Stimulated activated naive CD8-positive, alpha-beta T cell treated with anti-CD3 and anti-CD28 coated beads, Interleukin-15, Interleukin-2, amounts not matched to agents 100 ng/mL and 50 ng/mL, for 24 hours (primary cell): ENCODE measurements around the gene LY6G6C.
A peak's percentile ranks its signal among the peaks of the same experiment; 100 is the strongest.

Experiments
- H3K27ac Mint-ChIP-seq: one replicate; pipeline ENCODE4 v1.8.0; 2021; ENCODE audit warnings: mild to moderate bottlenecking, mixed read lengths
- H3K27me3 Mint-ChIP-seq: one replicate; pipeline ENCODE4 v1.8.0; 2021; ENCODE audit warnings: mixed read lengths
- H3K36me3 Mint-ChIP-seq: one replicate; pipeline ENCODE4 v1.8.0; 2021; ENCODE audit warnings: low read depth, mixed read lengths
- H3K4me1 Mint-ChIP-seq: one replicate; pipeline ENCODE4 v1.8.0; 2021; ENCODE audit warnings: low read depth, mixed read lengths
- H3K4me3 Mint-ChIP-seq: one replicate; pipeline ENCODE4 v1.8.0; 2021; ENCODE audit warnings: mild to moderate bottlenecking, mixed read lengths
- H3K9me3 Mint-ChIP-seq: one replicate; pipeline ENCODE4 v1.8.0; 2021; ENCODE audit warnings: mixed read lengths

The LY6G6C gene

GRCh38 chr6:31736021-31736767 is 14.6 kb upstream of the LY6G6C start, which contains the start of gene CLIC1:
Gene CLIC1, minus strand, starts transcription at chr6:31736530. Its CDS starts 230 bp downstream, at chr6:31736300.
- peak within 1 kb of the TSS; percentile 80 for H3K27ac Mint-ChIP-seq
- peaks cover 57% of the 10 kb centered on the region for H3K36me3 Mint-ChIP-seq
- H3K4me1 Mint-ChIP-seq, result peaks cover 66% of the 10 kb centered on the region
- H3K4me3 Mint-ChIP-seq, result peak within 1 kb of the TSS; percentile 100
- no peaks in the 10 kb centered on the region for H3K9me3 Mint-ChIP-seq
- no peaks in the 10 kb centered on the region for H3K27me3 Mint-ChIP-seq

- H3K27me3 Mint-ChIP-seq, result no peaks in the 10 kb centered on the region
- peak overlapping the region; percentile 100 for H3K4me3 Mint-ChIP-seq
- peaks cover 66% of the 10 kb centered on the region for H3K4me1 Mint-ChIP-seq
- peak overlapping the region; percentile 80 for H3K27ac Mint-ChIP-seq
- peaks cover 55% of the 10 kb centered on the region for H3K36me3 Mint-ChIP-seq
- no peaks in the 10 kb centered on the region for H3K9me3 Mint-ChIP-seq
Observed at GRCh38 chr6:31734821-31735406, 13.4 kb upstream of the LY6G6C start.

DNA sequence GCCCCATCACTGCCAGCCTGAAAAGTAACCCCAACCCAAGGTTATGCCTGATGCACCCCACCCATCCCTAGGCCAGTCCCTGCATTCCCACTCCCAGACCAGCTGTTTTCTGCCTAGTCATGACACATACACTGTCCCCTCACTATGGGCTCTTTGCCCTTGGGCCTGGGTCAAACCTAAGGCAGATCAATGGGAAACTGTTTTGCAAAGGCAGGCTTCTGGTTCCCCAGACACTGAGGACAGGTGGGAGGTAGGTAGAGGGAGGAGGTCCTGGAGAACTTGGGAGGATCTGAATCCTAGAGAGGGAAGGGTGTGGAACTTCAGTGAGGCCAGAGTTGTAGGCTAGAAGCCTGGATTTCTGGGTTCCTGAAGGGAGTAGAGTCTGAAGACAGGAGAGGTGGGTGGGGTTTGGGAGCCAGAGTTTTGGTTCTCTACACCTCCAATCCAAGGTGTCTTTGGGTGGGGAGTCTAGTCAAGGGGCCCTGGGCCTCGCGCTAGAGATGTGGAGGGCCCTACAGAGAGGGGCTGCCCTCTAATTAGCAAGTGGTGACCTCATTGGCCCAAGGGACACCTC is 12.8 kb upstream of the LY6G6C start:
- H3K27ac Mint-ChIP-seq, result peak overlapping the region; percentile 80
- H3K36me3 Mint-ChIP-seq, result peaks cover 53% of the 10 kb centered on the region
- H3K9me3 Mint-ChIP-seq, result no peaks in the 10 kb centered on the region
- peak overlapping the region; percentile 100 for H3K4me3 Mint-ChIP-seq
- H3K4me1 Mint-ChIP-seq, result peaks cover 66% of the 10 kb centered on the region
- H3K27me3 Mint-ChIP-seq, result no peaks in the 10 kb centered on the region

DNA sequence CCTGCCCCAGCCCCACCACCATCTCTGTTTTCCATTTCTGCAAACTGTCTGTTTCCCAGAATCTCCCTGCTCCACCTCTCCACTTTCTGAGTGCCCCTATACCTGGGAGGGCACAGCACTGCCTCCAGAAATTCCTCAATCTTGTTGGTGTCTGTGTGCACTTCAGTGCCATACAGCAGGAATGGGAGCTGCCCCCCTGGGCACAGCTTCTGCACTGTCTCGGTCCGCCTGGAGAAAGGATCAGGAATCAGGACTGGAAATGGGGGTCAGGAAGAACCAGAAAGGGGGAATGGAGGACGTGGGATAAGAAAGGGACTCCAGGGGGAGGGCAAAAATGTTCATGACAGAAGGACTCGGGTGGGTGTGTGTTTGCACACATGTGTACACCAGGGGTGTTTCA is 12.2 kb upstream of the LY6G6C start:
- H3K36me3 Mint-ChIP-seq, result peaks cover 53% of the 10 kb centered on the region
- H3K4me1 Mint-ChIP-seq, result peaks cover 66% of the 10 kb centered on the region
- peak overlapping the region; percentile 58 for H3K27ac Mint-ChIP-seq
- H3K9me3 Mint-ChIP-seq, result no peaks in the 10 kb centered on the region
- H3K4me3 Mint-ChIP-seq, result peak overlapping the region; percentile 100
- H3K27me3 Mint-ChIP-seq, result no peaks in the 10 kb centered on the region

GRCh38 chr6:31732029-31732428 is 10.5 kb upstream of the LY6G6C start:
- Mint-ChIP-seq H3K27me3 (no peaks in the 10 kb centered on the region), H3K27ac (peak overlapping the region; percentile 52), H3K4me3 (no peak overlapping the region), H3K9me3 (no peaks in the 10 kb centered on the region), H3K4me1 (peaks cover 64% of the 10 kb centered on the region), H3K36me3 (peaks cover 59% of the 10 kb centered on the region)

GRCh38 chr6:31730631-31731086 is 9.1 kb upstream of the LY6G6C start:
- H3K36me3 Mint-ChIP-seq, result peaks cover 64% of the 10 kb centered on the region
- H3K27ac Mint-ChIP-seq, result peak overlapping the region; percentile 32
- H3K9me3 Mint-ChIP-seq, result no peaks in the 10 kb centered on the region
- H3K4me3 Mint-ChIP-seq, result peak overlapping the region; percentile 85
- peaks cover 71% of the 10 kb centered on the region for H3K4me1 Mint-ChIP-seq
- H3K27me3 Mint-ChIP-seq, result no peaks in the 10 kb centered on the region

GRCh38 chr6:31729979-31730630 is 8.6 kb upstream of the LY6G6C start:
- Mint-ChIP-seq H3K36me3 (peaks cover 61% of the 10 kb centered on the region), H3K9me3 (no peaks in the 10 kb centered on the region), H3K4me1 (peaks cover 73% of the 10 kb centered on the region), H3K4me3 (peak overlapping the region; percentile 85), H3K27ac (peak overlapping the region; percentile 32), H3K27me3 (no peaks in the 10 kb centered on the region)

DNA sequence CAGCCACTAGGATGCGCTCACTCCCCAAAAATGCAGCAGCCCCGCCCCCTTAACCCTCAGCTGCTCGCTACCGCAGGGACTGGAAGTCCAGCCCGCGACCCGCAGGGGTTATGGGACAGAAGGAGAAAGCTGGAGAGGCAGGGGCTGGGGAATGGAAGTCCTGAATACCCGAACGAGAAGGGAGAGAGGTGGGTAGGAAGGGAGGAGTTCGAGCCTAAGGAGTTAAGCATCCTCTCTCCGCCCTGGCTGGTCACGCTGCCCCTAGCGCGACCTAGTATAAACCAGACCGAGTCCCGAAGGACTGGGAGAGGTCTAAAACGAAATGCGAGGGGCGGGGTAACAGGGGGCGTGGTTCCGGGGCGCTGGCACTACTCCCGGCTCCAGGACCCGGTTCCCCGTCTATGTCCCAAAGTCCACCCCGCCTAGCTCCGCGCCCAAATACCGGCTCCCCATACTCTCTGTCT is 8.0 kb upstream of the LY6G6C start:
- Mint-ChIP-seq H3K4me1 (peaks cover 72% of the 10 kb centered on the region), H3K4me3 (peak overlapping the region; percentile 85), H3K36me3 (peaks cover 57% of the 10 kb centered on the region)

GRCh38 chr6:31728767-31729514 is 7.4 kb upstream of the LY6G6C start, which contains the start of gene DDAH2:
Gene DDAH2, minus strand, starts transcription at chr6:31729299. Its CDS starts 138 bp downstream, at chr6:31729161.
- Mint-ChIP-seq H3K27me3 (no peaks in the 10 kb centered on the region), H3K4me3 (peak within 1 kb of the TSS; percentile 85), H3K27ac (peak within 1 kb of the TSS; percentile 49), H3K4me1 (peaks cover 66% of the 10 kb centered on the region), H3K9me3 (no peaks in the 10 kb centered on the region), H3K36me3 (peaks cover 52% of the 10 kb centered on the region)

More for the DNA sequence above, 8.0 kb upstream of the LY6G6C start:
- Mint-ChIP-seq H3K9me3 (no peaks in the 10 kb centered on the region), H3K27me3 (no peaks in the 10 kb centered on the region), H3K27ac (peak overlapping the region; percentile 49)

- Mint-ChIP-seq H3K4me1 (peaks cover 64% of the 10 kb centered on the region), H3K27ac (peak overlapping the region; percentile 79), H3K36me3 (peaks cover 43% of the 10 kb centered on the region), H3K4me3 (peak overlapping the region; percentile 63), H3K9me3 (no peaks in the 10 kb centered on the region), H3K27me3 (no peaks in the 10 kb centered on the region)
Observed at GRCh38 chr6:31727717-31728671, 6.4 kb upstream of the LY6G6C start.

- peaks cover 65% of the 10 kb centered on the region for H3K4me1 Mint-ChIP-seq
- peak overlapping the region; percentile 63 for H3K4me3 Mint-ChIP-seq
- H3K9me3 Mint-ChIP-seq, result no peaks in the 10 kb centered on the region
- peak overlapping the region; percentile 79 for H3K27ac Mint-ChIP-seq
- H3K27me3 Mint-ChIP-seq, result no peaks in the 10 kb centered on the region
- peaks cover 36% of the 10 kb centered on the region for H3K36me3 Mint-ChIP-seq
Observed at GRCh38 chr6:31727034-31727716, 5.6 kb upstream of the LY6G6C start.

DNA sequence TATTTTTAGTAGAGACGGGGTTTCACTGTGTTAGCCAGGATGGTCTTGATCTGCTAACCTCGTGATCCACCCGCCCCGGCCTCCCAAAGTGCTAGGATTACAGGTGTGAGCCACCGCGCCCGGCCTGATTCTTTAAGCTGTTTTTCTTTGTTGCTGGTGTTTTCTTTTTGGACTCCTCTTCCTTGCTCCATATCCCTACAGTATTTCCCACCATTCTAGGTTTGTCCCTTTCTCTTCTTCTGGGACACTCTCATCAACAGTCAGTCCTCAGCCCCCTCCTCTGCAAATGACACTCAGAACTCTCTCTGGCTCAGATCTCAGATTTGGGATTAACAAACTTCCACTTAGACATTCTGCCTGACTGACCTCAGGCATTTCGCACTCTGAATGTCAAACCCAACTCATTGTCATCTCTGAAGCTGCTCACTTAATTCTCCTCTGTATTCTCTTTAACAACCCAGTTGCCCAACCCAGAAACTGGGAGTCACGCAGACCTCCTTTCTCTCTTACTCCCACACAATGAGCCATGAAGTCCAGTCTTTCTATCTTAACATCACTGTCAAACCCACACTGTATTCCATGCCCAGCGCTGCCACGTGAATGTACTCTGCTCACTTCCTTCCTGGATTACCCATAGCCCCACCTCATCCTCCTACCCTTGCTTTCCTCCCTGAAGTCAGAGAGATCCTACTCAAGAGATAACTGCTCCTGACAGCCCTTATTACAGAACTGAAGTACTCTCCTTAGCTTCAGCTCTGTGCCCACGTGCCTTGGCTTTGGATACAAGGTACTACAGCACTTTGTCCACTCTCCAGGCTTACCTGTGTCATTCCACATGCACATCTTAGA is 4.2 kb upstream of the LY6G6C start:
- Mint-ChIP-seq H3K27me3 (no peaks in the 10 kb centered on the region), H3K27ac (peak overlapping the region; percentile 56), H3K4me3 (no peak overlapping the region), H3K36me3 (peaks cover 24% of the 10 kb centered on the region), H3K4me1 (peaks cover 60% of the 10 kb centered on the region), H3K9me3 (no peaks in the 10 kb centered on the region)
